Cardiac muscle cell (in vitro differentiated cells and primary cell): ENCODE data around the gene TBC1D23. TPM values are rescaled to one million over a fixed set of nuclear protein-coding genes. Genes with fewer than 3 reads are reported as not detected.

Experiments
- DNase-seq, 2 donors: peaks; one replicate each; pipeline versions ENCODE4 v3.0.0 to v3.0.0-alpha.2; 2010 to 2017; ENCODE audit warnings: low read depth in 1 of 2, low spot score in 1 of 2
- H3K27ac ChIP-seq: fragments of 200-600 bp; sonication (generic); 2 replicates; pipeline ENCODE4 v1.5.1; 2016
- H3K27me3 ChIP-seq: fragments of 200-600 bp; sonication (generic); 2 replicates; pipeline ENCODE4 v1.6.0; 2016; ENCODE audit warnings: control low read depth
- H3K36me3 ChIP-seq: fragments of 200-600 bp; sonication (generic); 2 replicates; pipeline ENCODE4 v1.5.1; 2016; ENCODE audit warnings: control low read depth
- H3K4me1 ChIP-seq: fragments of 200-600 bp; sonication (generic); 2 replicates; pipeline ENCODE4 v1.8.1; 2017; ENCODE audit warnings: low read depth, mild to moderate bottlenecking, mixed run types
- H3K4me3 ChIP-seq: fragments of 200-600 bp; sonication (generic); 2 replicates; pipeline ENCODE4 v1.5.1; 2016; ENCODE audit warnings: mild to moderate bottlenecking
- H3K9me3 ChIP-seq: fragments of 200-600 bp; sonication (generic); 2 replicates; pipeline ENCODE4 v1.5.1; 2017; ENCODE audit warnings: low read depth, mild to moderate bottlenecking, control low read depth
- polyA plus RNA-seq: library from polyadenylated mRNA; unstranded; fragments of >200 nt; fragmentation: Nextera tagmentation; extraction: Ambion mirVana; gene quantifications from 2 replicates; pipeline ENCODE4 v1.2.1, GENCODE V29; 2016
- total RNA-seq: library from RNA; depleted of rRNA; stranded (reverse); fragments of >200 nt; gene quantifications from 2 replicates; pipeline ENCODE4 v1.2.3, GENCODE V29; 2016
- TF ChIP-seq, protein P1 (sequence below): IDR thresholded peaks from 2 replicates; pipeline ENCODE4 v1.5.1; 2012; ENCODE audit warnings: low read depth, mild to moderate bottlenecking, low read length

Gene TBC1D23
- total and polyA plus RNA-seq, 2 experiments from 2014 or later, result 15.3 to 19.3 TPM

DNA sequence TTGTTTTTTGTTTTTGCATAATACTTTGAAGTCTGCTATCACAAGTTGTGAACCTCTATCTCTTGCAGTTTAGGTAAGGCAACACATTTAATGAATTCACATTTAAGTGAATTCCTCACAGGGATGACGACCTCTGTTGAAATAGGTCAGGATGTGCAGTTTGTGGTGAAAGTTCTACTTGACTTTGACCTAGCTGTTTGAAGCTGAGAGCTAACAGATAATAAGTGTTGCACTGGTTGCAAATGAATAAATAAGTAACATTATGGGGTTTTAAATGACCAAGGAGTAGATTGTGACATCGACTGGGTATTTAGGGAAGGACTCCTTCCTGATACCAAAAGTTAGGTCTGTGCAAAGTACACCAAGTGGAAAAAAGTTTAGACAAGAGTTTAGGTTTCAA lies 97.6 kb downstream of the TBC1D23 start:
- Histone ChIP-seq H3K9me3 (no peaks in the 10 kb centered on the region), H3K36me3 (peaks cover 22% of the 10 kb centered on the region), H3K4me3 (no peak overlapping the region), H3K27ac (no peak overlapping the region), H3K27me3 (no peaks in the 10 kb centered on the region), H3K4me1 (no peaks in the 10 kb centered on the region)
- no peak for DNase-seq
- TF ChIP-seq, protein P1, sequence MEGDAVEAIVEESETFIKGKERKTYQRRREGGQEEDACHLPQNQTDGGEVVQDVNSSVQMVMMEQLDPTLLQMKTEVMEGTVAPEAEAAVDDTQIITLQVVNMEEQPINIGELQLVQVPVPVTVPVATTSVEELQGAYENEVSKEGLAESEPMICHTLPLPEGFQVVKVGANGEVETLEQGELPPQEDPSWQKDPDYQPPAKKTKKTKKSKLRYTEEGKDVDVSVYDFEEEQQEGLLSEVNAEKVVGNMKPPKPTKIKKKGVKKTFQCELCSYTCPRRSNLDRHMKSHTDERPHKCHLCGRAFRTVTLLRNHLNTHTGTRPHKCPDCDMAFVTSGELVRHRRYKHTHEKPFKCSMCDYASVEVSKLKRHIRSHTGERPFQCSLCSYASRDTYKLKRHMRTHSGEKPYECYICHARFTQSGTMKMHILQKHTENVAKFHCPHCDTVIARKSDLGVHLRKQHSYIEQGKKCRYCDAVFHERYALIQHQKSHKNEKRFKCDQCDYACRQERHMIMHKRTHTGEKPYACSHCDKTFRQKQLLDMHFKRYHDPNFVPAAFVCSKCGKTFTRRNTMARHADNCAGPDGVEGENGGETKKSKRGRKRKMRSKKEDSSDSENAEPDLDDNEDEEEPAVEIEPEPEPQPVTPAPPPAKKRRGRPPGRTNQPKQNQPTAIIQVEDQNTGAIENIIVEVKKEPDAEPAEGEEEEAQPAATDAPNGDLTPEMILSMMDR, result no peak

DNA sequence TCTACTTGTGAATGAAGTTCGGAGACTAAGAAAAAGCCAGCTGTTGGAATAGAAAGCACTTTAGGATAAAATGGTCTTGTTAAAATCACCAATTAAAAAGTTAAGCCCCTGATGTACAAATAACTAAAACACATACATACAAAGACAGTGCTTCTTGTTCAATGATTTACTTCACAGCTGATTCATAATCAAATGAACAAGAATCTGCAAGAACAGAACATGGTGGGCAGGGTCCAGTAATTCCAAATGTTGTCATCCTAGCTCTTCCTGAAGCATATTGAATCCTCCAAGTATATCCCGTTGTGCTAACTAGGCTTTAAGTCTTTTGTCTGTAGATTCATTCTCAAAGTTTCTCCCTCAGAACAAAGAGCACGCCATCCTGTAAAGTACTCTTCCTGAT lies 98.2 kb downstream of the TBC1D23 start:
- no peaks in the 10 kb centered on the region for H3K27me3 ChIP-seq
- TF ChIP-seq, protein P1, result no peak
- H3K4me3 ChIP-seq, result no peak overlapping the region
- H3K27ac ChIP-seq, result no peak overlapping the region
- H3K4me1 ChIP-seq, result no peaks in the 10 kb centered on the region
- H3K36me3 ChIP-seq, result peaks cover 28% of the 10 kb centered on the region
- no peak for DNase-seq
- H3K9me3 ChIP-seq, result no peaks in the 10 kb centered on the region

DNA sequence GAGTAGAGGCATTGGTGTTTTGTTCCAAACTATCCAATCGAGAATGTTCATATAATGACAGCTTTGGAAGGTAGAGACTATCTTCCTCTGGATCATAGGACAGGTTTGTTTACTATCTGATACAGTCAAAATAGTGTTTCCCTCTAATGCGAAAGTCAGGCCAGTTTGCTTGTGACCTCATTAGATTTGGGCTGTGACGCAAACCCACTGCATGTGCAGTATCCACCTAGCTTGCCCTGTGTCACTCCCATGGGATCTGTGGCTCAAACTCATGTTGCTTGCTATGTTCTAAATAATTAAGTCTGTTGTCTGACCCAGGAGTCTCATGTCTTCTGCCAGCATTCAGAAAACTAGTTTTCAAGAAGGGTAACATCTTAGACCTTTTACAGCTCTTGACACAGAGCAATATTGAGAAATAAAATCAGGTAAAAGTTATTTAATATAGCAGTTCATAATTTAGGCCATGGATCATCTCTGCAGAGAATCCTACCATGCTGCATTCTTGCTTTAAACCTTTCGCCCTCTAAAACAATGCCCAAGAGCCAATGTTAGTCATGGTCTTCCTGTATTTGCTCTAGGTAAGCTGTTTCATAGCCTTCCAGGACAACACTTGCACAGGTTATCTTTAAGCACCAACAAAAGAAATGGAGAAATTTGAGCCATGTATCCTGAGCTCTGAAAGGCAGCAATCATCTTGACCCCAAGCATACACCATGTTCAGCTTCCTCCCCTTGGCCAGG lies 100.1 kb downstream of the TBC1D23 start:
- Histone ChIP-seq H3K27ac (no peak overlapping the region), H3K27me3 (no peaks in the 10 kb centered on the region), H3K9me3 (no peaks in the 10 kb centered on the region), H3K4me3 (no peak overlapping the region), H3K4me1 (no peaks in the 10 kb centered on the region), H3K36me3 (peaks cover 33% of the 10 kb centered on the region)
- DNase-seq, result no peak
- TF ChIP-seq, protein P1, result no peak

DNA sequence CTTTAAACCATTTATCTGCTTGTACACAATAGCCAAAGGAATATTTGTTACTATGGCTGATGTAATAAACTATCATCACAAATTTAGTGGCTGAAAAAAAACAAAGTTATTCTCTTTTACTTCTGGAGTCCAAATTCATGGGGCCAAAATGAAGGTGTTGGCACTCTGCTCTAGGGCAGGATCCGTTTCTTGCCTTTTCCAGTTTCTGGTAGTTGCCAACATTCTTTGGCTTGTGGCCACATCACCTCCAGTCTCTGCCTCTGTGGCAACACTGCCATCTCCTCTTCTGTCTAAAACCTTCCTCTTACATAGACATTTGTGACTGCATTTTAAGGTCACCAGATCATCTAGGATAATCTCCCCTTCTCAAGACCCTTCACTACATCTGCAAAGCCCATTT lies 101.1 kb downstream of the TBC1D23 start:
- Histone ChIP-seq H3K9me3 (no peaks in the 10 kb centered on the region), H3K36me3 (peaks cover 37% of the 10 kb centered on the region), H3K27ac (no peak overlapping the region), H3K4me3 (no peak overlapping the region), H3K27me3 (no peaks in the 10 kb centered on the region), H3K4me1 (no peaks in the 10 kb centered on the region)
- DNase-seq, result no peak
- TF ChIP-seq, protein P1, result no peak

DNA sequence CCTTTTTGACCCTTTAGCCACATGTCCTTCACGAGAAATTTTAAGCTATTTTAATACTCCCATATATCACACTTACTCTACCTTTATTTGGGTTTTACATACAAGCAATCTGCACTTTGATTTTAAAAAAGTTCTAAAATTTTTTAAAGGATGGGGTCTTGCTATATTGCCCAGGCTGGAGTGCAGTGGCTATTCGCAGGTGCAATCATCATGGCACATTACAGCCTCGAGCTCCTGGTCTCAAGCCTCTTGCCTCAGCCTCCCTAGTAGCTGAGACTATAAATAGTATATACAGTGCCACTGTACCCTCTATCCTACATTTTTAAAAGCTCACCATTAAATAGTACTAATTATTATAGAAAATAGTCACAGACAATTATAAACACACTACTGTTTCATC lies 103.6 kb downstream of the TBC1D23 start:
- Histone ChIP-seq H3K27ac (no peak overlapping the region), H3K4me1 (no peaks in the 10 kb centered on the region), H3K27me3 (no peaks in the 10 kb centered on the region), H3K4me3 (no peak overlapping the region), H3K9me3 (no peaks in the 10 kb centered on the region), H3K36me3 (peaks cover 57% of the 10 kb centered on the region)
- TF ChIP-seq, protein P1, result no peak
- DNase-seq, result no peak
